LNCAP (cell line): ENCODE data around the gene ARL16.

Experiments used
- CTCF ChIP-seq: fragments of 450-650 bp; IDR thresholded peaks from 2 replicates; pipeline ENCODE4 v1.5.1; 2017; ENCODE audit warnings: mild to moderate bottlenecking

The ARL16 gene

GRCh38 chr17:81683584-81684441, at the start of gene ARL16, which contains the start of gene HGS:
Gene ARL16 (minus strand): TSS chr17:81683797. CDS start chr17:81683753, 44 bp downstream.
Gene HGS (plus strand): TSS chr17:81684011. CDS start chr17:81684067, 56 bp downstream.
- TF ChIP-seq CTCF = no peak

- TF ChIP-seq CTCF = no peak
Measured at GRCh38 chr17:81727324-81728031, 43.9 kb upstream of the ARL16 start.

- no peak for TF ChIP-seq CTCF
Measured at GRCh38 chr17:81726004-81726403, 42.4 kb upstream of the ARL16 start.

GRCh38 chr17:81725439-81725838, 41.8 kb upstream of the ARL16 start:
- TF ChIP-seq CTCF = no peak

GRCh38 chr17:81723651-81724209, 40.1 kb upstream of the ARL16 start:
- no peak for TF ChIP-seq CTCF

- TF ChIP-seq CTCF = no peak
Measured at GRCh38 chr17:81722184-81723120, 38.9 kb upstream of the ARL16 start.
